ENCODE measurements around the gene ZCCHC18. TPM values are rescaled to one million over a fixed set of nuclear protein-coding genes. Genes with fewer than 3 reads are reported as not detected.
"Not testable (repeated sequence)": the region's sequence is repeated elsewhere in the genome, so short reads cannot be mapped to it uniquely, and the experiment has no call there.

The ZCCHC18 gene
- total RNA-seq, 1 donor from 2014 or later: 5.0 TPM

GRCh38 chrX:104105330-104106262 is 6.7 kb upstream of the ZCCHC18 start:
- no peak overlapping the region for H3K4me3 Mint-ChIP-seq (ENCODE audit: unreplicated experiment)
- no peak overlapping the region for H3K27ac Mint-ChIP-seq (ENCODE audit: unreplicated experiment)
- H3K9me3 Mint-ChIP-seq (ENCODE audit: low read depth): no peaks in the 10 kb centered on the region
- no peak for TF ChIP-seq CTCF (IDR thresholded peaks at IDR 0.05)
- no peaks in the 10 kb centered on the region for H3K27me3 Mint-ChIP-seq (ENCODE audit: low read depth)
- no peaks in the 10 kb centered on the region for H3K36me3 Mint-ChIP-seq (ENCODE audit: low read depth)
- DNase-seq (ENCODE audit: low spot score): no peak
- H3K4me1 Mint-ChIP-seq (ENCODE audit: low read depth): no peaks in the 10 kb centered on the region

GRCh38 chrX:104108955-104109354 is 3.4 kb upstream of the ZCCHC18 start:
- Mint-ChIP-seq H3K36me3 (ENCODE audit: low read depth) (no peaks in the 10 kb centered on the region), H3K4me3 (ENCODE audit: unreplicated experiment) (no peak overlapping the region), H3K9me3 (ENCODE audit: low read depth) (no peaks in the 10 kb centered on the region), H3K4me1 (ENCODE audit: low read depth) (peaks cover 6% of the 10 kb centered on the region), H3K27ac (ENCODE audit: unreplicated experiment) (no peak overlapping the region), H3K27me3 (ENCODE audit: low read depth) (no peaks in the 10 kb centered on the region)
- no peak for DNase-seq (ENCODE audit: low spot score)
- no peak for TF ChIP-seq CTCF (IDR thresholded peaks at IDR 0.05)

GRCh38 chrX:104110491-104111240 is 1.7 kb upstream of the ZCCHC18 start:
- not testable (repeated sequence) for DNase-seq (ENCODE audit: low spot score); H3K4me1 Mint-ChIP-seq (ENCODE audit: low read depth); H3K4me3 Mint-ChIP-seq (ENCODE audit: unreplicated experiment); H3K27me3 Mint-ChIP-seq (ENCODE audit: low read depth); H3K36me3 Mint-ChIP-seq (ENCODE audit: low read depth); H3K9me3 Mint-ChIP-seq (ENCODE audit: low read depth); H3K27ac Mint-ChIP-seq (ENCODE audit: unreplicated experiment)

- Mint-ChIP-seq H3K9me3 (ENCODE audit: low read depth) (no peaks in the 10 kb centered on the region), H3K36me3 (ENCODE audit: low read depth) (no peaks in the 10 kb centered on the region), H3K27me3 (ENCODE audit: low read depth) (no peaks in the 10 kb centered on the region), H3K4me3 (ENCODE audit: unreplicated experiment) (peak overlapping the region; percentile 85), H3K4me1 (ENCODE audit: low read depth) (peaks cover 6% of the 10 kb centered on the region), H3K27ac (ENCODE audit: unreplicated experiment) (peak overlapping the region; percentile 89)
- no peak for DNase-seq (ENCODE audit: low spot score)
- TF ChIP-seq CTCF (IDR thresholded peaks at IDR 0.05): peak; percentile 77
These were observed 1.1 kb downstream of the ZCCHC18 start for GRCh38 chrX:104113222-104113965.

GRCh38 chrX:104117759-104118158 is 5.4 kb downstream of the ZCCHC18 start:
- H3K36me3 Mint-ChIP-seq (ENCODE audit: low read depth): no peaks in the 10 kb centered on the region
- no peak for DNase-seq (ENCODE audit: low spot score)
- H3K27ac Mint-ChIP-seq (ENCODE audit: unreplicated experiment): no peak overlapping the region
- peaks cover 6% of the 10 kb centered on the region for H3K4me1 Mint-ChIP-seq (ENCODE audit: low read depth)
- H3K27me3 Mint-ChIP-seq (ENCODE audit: low read depth): no peaks in the 10 kb centered on the region
- no peaks in the 10 kb centered on the region for H3K9me3 Mint-ChIP-seq (ENCODE audit: low read depth)
- no peak overlapping the region for H3K4me3 Mint-ChIP-seq (ENCODE audit: unreplicated experiment)
- TF ChIP-seq CTCF (IDR thresholded peaks at IDR 0.05): no peak
